LNCaP clone FGC (cell line): ENCODE data around the gene SETD1B.

Experiments
- DNase-seq: peaks from one replicate; pipeline ENCODE4 v3.0.0-alpha.2; 2011; ENCODE audit warnings: low read depth
- H3K4me3 ChIP-seq: 2 replicates; pipeline ENCODE4 v1.5.1; 2011; ENCODE audit warnings: mild to moderate bottlenecking, low read depth, low read length, control low read depth
- TF ChIP-seq, protein P1 (sequence below): IDR thresholded peaks from 2 replicates; pipeline ENCODE4 v1.5.1; 2012; ENCODE audit warnings: mild to moderate bottlenecking; ENCODE audit not compliant: control insufficient read depth, insufficient read depth; ENCODE audit errors: extremely low read depth

SETD1B gene

DNA sequence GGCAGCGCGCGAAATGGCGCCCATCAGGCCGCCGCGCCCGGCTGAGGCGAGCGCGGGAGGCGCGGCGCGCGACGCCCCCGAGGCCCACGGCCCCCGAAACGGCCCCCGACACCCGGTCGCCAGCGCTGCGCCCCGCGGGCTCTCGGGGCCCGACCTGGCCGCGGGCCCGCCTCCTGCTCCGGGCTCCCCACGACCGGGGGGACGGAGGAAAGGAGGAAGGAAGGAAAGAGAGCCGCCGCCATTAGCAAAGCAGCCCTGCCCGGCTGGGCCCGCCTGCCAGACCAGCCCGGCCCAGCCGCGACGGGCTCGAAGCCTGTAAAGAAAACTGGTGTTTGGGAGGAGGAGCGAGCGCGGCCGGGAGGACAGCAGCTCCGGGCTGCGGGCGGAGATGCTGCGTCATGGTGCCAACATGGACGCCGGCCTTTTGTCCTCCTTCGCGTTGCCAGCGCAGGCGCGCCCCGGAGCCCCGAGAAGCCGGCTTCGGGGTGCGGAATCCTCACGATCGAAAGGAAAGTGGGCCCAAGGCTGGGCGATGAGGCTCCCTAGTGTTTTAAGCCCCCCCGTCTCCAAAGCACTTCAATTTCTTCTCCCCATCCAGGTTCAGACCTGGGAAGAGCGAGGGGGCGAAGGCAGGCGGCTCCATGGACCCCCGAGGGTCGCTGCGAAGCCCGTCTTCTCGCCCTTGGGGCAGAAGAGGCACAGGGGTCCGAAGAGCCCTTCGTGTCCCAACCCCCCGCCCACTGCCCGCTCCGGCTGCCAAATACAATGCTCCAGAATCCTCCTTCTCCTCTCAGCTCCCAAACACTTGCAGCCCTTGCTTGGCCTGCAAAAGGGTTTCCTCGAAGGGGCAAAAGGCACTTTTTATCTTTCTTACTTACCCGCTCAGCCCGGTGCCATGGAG is 2.9 kb upstream of the SETD1B start:
- peak; percentile 63 for DNase-seq
- peak overlapping the region; percentile 62 for H3K4me3 ChIP-seq
- TF ChIP-seq, protein P1, sequence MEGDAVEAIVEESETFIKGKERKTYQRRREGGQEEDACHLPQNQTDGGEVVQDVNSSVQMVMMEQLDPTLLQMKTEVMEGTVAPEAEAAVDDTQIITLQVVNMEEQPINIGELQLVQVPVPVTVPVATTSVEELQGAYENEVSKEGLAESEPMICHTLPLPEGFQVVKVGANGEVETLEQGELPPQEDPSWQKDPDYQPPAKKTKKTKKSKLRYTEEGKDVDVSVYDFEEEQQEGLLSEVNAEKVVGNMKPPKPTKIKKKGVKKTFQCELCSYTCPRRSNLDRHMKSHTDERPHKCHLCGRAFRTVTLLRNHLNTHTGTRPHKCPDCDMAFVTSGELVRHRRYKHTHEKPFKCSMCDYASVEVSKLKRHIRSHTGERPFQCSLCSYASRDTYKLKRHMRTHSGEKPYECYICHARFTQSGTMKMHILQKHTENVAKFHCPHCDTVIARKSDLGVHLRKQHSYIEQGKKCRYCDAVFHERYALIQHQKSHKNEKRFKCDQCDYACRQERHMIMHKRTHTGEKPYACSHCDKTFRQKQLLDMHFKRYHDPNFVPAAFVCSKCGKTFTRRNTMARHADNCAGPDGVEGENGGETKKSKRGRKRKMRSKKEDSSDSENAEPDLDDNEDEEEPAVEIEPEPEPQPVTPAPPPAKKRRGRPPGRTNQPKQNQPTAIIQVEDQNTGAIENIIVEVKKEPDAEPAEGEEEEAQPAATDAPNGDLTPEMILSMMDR, result no peak

- H3K4me3 ChIP-seq, result peak overlapping the region; percentile 62
- no peak for DNase-seq
- TF ChIP-seq, protein P1, result no peak
These were observed 2.0 kb upstream of the SETD1B start for GRCh38 chr12:121801595-121802484.

GRCh38 chr12:121802485-121802842 is 1.3 kb upstream of the SETD1B start:
- TF ChIP-seq, protein P1, result no peak
- H3K4me3 ChIP-seq, result peak overlapping the region; percentile 62
- DNase-seq, result no peak

GRCh38 chr12:121802843-121803698 is 738 bp upstream of the SETD1B start:
- TF ChIP-seq, protein P1, result no peak
- H3K4me3 ChIP-seq, result peak overlapping the region; percentile 62
- DNase-seq, result peak; percentile 70

GRCh38 chr12:121804417-121805111 is 755 bp downstream of the SETD1B start:
- TF ChIP-seq, protein P1, result no peak
- peak overlapping the region; percentile 62 for H3K4me3 ChIP-seq
- no peak for DNase-seq
